ENCODE measurements around the gene SLC4A5. TPM values are rescaled to one million over a fixed set of nuclear protein-coding genes. Genes with fewer than 3 reads are reported as not detected.

The SLC4A5 gene
- total RNA-seq, 1 experiment from 2014 or later = 1.8 TPM

DNA sequence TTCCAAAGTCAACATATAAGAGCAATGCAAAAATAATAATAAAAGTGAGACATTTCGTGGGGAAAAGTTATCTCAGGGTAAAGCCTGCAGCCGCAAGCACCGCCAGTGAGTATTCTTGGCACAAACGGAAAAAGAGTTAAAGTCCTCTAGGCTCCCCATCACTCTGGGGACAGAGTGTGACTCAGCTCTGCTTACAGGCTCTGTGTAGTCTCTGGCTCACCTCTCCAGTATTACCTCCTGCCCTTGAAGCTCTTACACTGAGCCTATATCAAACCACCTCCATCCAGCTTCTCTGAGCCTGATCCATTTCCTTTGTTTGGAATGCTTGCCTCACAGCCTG lies 89.3 kb downstream of the SLC4A5 start:
- ChIA-PET CTCF (interaction anchor here (1.4 to 2.8 kb wide), 2 partner anchors 81 to 176 kb away, joined by 3 to 10 read pairs; no protein-coding TSS in a partner anchor), POLR2A (no interaction called here)
- Mint-ChIP-seq H3K36me3 (no peaks in the 10 kb centered on the region), H3K27me3 (ENCODE audit: low read depth) (peaks cover 5% of the 10 kb centered on the region; the same call in 1 of the 2 replicates), H3K4me3 (no peak overlapping the region), H3K4me1 (0 out of 2 replicates have a peak, but pooled peaks cover 3% of the 10 kb centered on the region), H3K9me3 (no peaks in the 10 kb centered on the region), H3K27ac (no peak overlapping the region)
- no peak for DNase-seq (ENCODE audit: low spot score)
- no peak for ATAC-seq
- TF ChIP-seq TCF7 (CRISPR knock-in tag; IDR thresholded peaks at IDR 0.05; ENCODE audit: low read depth) (no peak), FOXP1 (CRISPR knock-in tag; IDR thresholded peaks at IDR 0.05; ENCODE audit: borderline replicate concordance) (no peak), ZNF219 (CRISPR knock-in tag; IDR thresholded peaks at IDR 0.05; ENCODE audit: borderline replicate concordance) (no peak), SMAD4 (CRISPR knock-in tag; IDR thresholded peaks at IDR 0.05) (no peak)

DNA sequence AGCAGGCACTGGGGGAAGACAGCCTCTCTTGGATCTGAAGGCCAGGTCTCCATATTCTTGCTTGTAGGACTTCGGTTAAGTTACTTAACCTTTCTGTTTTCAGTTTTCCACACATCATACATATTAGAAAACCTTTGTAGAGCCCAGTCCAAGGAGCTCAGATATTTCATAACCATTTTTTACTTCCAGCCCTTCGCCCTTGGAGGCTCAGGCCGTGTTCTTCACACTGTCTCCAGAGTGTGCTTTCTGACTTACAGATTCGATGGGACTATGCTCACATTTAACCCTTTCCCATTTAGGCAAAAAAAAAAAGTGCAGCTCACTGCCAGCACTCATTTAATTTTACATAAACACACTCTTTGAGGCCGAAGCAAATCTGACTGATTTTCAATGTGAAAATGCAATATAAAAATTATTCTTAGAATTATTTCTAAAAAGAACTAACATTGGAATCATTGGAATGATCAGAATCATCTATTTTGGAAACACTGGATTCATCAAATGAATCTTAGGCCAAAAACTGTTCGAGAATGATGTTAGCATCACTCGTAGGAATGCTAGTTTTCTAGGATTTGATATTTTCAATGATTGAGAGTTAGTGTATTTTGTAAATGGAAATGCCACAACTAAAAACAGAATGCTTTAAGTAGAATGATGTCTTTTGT lies 89.8 kb downstream of the SLC4A5 start:
- no peaks in the 10 kb centered on the region for H3K36me3 Mint-ChIP-seq
- no peaks in the 10 kb centered on the region for H3K9me3 Mint-ChIP-seq
- ChIA-PET POLR2A (no interaction called here), CTCF (interaction anchor here (1.0 to 2.8 kb wide), 4 partner anchors 8 to 175 kb away, joined by 3 to 10 read pairs (median 4); no protein-coding TSS in a partner anchor)
- DNase-seq (ENCODE audit: low spot score) (no peak), ATAC-seq (no peak)
- TF ChIP-seq, protein P1, sequence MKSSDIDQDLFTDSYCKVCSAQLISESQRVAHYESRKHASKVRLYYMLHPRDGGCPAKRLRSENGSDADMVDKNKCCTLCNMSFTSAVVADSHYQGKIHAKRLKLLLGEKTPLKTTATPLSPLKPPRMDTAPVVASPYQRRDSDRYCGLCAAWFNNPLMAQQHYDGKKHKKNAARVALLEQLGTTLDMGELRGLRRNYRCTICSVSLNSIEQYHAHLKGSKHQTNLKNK (CRISPR knock-in tag; IDR thresholded peaks at IDR 0.05) = no peak
- TF ChIP-seq TEAD1 (CRISPR knock-in tag; IDR thresholded peaks at IDR 0.05) (no peak), ZNF281 (CRISPR knock-in tag; IDR thresholded peaks at IDR 0.05) (no peak), KAT7 (CRISPR knock-in tag; IDR thresholded peaks at IDR 0.05; ENCODE audit: borderline replicate concordance) (no peak), NFATC4 (CRISPR knock-in tag; IDR thresholded peaks at IDR 0.05) (no peak), CREM (CRISPR knock-in tag; IDR thresholded peaks at IDR 0.05) (no peak), PRRX2 (CRISPR knock-in tag; IDR thresholded peaks at IDR 0.05) (no peak), CTCF (IDR thresholded peaks at IDR 0.05) (no peak), ZNF121 (CRISPR knock-in tag; IDR thresholded peaks at IDR 0.05) (no peak), SMAD4 (CRISPR knock-in tag; IDR thresholded peaks at IDR 0.05) (no peak), RELA (CRISPR knock-in tag; IDR thresholded peaks at IDR 0.05; ENCODE audit: borderline replicate concordance) (no peak), MLX (CRISPR knock-in tag; IDR thresholded peaks at IDR 0.05) (no peak), TCF7 (CRISPR knock-in tag; IDR thresholded peaks at IDR 0.05; ENCODE audit: low read depth) (no peak), ELF4 (CRISPR knock-in tag; IDR thresholded peaks at IDR 0.05; ENCODE audit: low read depth) (no peak), CBFB (CRISPR knock-in tag; IDR thresholded peaks at IDR 0.05; ENCODE audit: low read depth) (no peak), FOXJ3 (CRISPR knock-in tag; IDR thresholded peaks at IDR 0.05; ENCODE audit: borderline replicate concordance) (no peak)
- TF ChIP-seq, protein P2, sequence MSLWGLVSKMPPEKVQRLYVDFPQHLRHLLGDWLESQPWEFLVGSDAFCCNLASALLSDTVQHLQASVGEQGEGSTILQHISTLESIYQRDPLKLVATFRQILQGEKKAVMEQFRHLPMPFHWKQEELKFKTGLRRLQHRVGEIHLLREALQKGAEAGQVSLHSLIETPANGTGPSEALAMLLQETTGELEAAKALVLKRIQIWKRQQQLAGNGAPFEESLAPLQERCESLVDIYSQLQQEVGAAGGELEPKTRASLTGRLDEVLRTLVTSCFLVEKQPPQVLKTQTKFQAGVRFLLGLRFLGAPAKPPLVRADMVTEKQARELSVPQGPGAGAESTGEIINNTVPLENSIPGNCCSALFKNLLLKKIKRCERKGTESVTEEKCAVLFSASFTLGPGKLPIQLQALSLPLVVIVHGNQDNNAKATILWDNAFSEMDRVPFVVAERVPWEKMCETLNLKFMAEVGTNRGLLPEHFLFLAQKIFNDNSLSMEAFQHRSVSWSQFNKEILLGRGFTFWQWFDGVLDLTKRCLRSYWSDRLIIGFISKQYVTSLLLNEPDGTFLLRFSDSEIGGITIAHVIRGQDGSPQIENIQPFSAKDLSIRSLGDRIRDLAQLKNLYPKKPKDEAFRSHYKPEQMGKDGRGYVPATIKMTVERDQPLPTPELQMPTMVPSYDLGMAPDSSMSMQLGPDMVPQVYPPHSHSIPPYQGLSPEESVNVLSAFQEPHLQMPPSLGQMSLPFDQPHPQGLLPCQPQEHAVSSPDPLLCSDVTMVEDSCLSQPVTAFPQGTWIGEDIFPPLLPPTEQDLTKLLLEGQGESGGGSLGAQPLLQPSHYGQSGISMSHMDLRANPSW (CRISPR knock-in tag; conservative IDR thresholded peaks at IDR 0.05; ENCODE audit: low read depth) = no peak
- TF ChIP-seq, protein P3, sequence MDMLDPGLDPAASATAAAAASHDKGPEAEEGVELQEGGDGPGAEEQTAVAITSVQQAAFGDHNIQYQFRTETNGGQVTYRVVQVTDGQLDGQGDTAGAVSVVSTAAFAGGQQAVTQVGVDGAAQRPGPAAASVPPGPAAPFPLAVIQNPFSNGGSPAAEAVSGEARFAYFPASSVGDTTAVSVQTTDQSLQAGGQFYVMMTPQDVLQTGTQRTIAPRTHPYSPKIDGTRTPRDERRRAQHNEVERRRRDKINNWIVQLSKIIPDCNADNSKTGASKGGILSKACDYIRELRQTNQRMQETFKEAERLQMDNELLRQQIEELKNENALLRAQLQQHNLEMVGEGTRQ (CRISPR knock-in tag; IDR thresholded peaks at IDR 0.05) = no peak
- H3K4me3 Mint-ChIP-seq = no peak overlapping the region
- 0 out of 2 replicates have a peak, but pooled peaks cover under 1% of the 10 kb centered on the region for H3K4me1 Mint-ChIP-seq
- peaks cover 5% of the 10 kb centered on the region; the same call in 1 of the 2 replicates for H3K27me3 Mint-ChIP-seq (ENCODE audit: low read depth)
- no peak overlapping the region for H3K27ac Mint-ChIP-seq
